NCI-H748 (cell line): Measurements from ENCODE around the gene PROC.

Experiments used
- DNase-seq: peaks from one replicate; lab custom pipeline; 2025; ENCODE audit not compliant: unreplicated experiment; lab: John Stamatoyannopoulos, UW

The PROC gene

DNA sequence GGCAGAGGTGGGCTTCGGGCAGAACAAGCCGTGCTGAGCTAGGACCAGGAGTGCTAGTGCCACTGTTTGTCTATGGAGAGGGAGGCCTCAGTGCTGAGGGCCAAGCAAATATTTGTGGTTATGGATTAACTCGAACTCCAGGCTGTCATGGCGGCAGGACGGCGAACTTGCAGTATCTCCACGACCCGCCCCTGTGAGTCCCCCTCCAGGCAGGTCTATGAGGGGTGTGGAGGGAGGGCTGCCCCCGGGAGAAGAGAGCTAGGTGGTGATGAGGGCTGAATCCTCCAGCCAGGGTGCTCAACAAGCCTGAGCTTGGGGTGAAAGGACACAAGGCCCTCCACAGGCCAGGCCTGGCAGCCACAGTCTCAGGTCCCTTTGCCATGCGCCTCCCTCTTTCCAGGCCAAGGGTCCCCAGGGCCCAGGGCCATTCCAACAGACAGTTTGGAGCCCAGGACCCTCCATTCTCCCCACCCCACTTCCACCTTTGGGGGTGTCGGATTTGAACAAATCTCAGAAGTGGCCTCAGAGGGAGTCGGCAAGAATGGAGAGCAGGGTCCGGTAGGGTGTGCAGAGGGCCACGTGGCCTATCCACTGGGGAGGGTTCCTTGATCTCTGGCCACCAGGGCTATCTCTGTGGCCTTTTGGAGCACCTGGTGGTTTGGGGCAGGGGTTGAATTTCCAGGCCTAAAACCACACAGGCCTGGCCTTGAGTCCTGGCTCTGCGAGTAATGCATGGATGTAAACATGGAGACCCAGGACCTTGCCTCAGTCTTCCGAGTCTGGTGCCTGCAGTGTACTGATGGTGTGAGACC lies at the start of gene PROC:
PROC (plus strand) TSS at position 128 of the 812 bp plus-strand sequence. CDS start 1,516 bp downstream, outside the sequence.
- no peak for DNase-seq

DNA sequence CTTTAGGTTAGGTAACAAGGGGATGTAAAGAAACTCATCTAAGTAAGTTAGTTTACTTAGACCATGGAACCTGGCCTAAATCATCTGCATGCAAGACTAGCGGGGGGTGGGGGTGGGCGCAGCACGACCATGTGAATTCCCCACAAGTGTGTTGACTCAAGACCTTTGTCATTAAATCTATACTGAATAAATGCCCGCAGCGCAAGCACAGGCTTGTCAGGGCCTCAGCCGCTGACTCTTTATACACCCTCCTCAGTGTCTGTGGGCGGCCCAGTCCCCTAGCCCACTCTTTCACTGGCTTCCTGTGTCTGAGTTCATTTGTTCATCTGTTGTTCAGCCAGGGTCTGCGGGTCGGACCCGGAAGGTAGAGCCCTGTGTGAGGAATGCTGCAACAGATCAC lies 48.2 kb upstream of the PROC start:
- DNase-seq: no peak

DNA sequence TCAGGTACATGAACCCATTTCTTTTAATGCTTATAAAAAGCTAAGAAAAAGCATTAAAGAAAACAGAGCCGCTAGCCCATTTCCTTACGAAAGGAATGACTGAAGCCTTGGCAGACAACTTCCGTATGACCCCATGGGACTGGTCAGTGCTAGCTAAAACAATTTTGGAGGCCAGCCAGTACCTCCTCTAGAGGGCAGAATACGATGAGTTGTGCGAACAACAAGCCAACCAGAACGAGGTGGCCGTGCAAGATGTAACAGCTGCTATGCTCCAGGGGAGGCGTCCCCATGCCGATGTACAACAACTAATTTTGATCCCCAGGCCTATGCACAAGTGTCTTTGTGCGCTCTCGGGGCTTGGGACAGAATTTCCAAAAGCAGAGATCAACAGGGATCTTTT lies 47.2 kb upstream of the PROC start:
- DNase-seq: no peak

DNA sequence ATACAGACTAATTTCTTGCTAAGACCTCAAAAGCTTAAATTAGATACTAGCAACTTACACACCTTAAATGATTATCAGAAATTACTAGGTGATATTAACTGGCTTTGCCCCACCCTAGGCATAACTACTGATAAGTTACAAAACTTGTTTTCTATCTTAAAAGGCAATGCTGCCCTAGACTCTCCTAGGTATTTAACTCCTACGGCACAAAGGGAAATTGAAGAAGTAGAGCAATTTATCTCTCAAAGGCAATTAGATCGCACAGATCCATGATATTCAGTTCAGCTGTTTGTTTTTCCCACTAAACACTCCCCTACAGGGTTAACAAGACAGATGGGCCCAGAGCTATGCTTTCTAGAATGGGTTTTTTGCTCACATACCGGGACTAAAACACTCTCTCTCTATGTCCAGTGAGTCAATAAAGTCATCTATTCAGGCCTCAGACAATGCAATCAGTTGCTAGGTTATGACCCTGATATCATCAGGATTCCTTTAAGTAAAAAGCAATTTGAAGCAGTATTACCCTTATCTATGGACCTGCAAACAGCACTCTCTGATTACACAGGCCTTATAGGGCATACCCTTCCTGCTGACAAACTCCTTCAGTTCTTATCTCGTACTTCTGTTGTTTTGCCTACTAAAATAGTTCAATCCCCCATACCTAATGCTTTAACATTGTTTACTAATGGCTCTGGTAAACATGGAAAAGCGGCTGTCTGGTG lies 44.7 kb upstream of the PROC start:
- no peak for DNase-seq

DNA sequence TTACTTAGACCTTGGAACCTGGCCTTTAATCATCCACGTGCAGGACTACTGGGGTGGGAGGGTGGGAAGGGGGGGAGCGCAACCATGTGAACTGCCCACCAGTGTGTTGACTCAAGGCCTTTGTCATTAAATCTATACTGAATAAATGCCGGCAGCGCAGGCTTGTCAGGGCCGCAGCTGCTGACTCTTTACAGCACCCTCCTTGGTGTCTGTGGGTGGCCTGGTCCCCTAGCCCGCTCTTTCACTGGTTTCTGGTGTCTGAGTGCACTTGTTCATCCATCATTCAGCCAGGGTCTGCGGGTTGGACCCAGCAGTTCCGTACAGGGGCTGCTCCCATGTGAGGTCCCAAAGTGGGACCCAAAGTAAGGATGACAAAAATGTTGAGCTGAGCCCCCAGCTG lies 42.0 kb upstream of the PROC start:
- no peak for DNase-seq

DNA sequence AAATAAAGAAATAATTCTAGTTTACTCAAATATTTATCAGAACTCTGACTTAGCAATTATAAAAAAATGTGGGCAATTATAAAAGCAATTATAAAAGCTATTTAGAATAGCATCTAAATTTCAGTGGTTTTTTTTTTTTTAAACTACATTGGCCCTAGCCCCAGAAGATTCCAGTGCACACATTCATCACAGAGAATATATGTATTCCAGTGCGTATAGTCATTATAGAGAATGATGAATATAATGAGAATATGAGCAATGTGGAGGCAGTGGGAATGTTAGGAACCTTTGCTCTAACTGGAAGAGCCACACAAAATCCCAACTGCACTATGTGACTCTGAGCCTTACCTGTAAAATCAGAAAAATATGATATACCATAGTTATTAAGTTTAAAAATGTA lies 41.0 kb upstream of the PROC start:
- no peak for DNase-seq

DNA sequence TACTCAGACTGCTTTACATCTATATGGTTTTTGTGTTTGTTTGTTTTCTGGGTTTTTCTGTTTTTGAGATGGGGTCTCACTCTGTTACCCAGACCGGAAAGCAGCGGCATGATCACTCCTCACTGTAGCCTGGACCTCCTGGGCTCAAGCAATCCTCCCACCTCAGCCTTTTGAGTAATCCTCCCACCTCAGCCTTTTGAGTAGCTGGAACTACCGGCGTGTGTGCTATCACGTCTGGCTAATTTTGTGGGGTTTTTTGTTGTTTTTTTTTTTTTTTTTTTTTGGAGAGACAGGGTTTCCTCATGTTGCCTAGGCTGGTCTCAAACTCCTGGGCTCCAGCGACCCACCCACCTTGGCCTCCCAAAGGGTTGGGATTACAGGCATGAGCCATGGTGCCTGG lies 39.5 kb upstream of the PROC start:
- DNase-seq: no peak

DNA sequence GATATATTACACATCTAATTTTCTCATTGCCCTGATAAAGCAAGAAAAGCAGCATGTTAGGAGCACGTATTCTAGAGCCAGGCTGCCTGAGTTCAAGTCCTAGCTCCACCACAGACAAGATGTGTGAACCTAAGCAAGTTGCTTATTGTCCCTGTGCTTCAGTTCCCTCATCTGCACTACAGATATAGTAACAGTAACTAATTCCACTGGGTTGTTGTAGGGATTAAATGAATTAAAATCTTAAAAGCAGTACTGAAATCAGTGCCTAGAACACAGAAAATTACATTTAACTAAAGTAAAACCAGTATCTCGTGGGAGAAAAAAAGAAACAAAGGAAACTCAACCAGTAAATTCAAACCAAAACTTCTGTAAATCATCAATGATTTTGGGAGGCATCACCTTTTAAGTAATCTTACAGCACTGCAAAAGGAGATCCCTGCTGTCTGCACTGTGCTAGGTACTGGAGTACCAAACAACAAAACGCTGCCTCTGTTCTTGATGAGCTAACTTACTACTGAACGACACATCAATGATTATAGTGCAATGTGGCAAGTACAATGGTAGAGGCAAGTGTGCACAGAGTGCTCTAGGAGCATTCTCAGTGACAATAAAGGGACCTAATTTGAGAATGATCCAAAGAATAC lies 38.4 kb upstream of the PROC start:
- DNase-seq: no peak

DNA sequence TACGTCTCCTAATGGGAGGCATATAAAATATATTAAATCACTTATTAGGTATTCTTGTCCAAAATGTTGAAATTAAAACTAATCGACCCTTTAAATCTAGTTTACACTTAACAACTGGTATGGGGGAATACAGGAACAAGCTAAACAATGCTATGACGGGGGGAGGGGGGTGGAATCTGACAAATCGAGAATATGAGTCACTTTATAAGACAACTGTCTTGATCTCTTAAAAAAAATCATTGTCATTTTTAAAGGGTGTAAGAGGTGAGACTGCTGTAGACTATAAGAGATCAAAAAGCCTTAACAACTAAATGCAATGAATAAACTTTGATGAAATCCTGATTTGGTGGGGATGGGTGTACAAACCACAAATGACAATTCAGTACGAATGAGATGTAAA lies 36.5 kb upstream of the PROC start:
- DNase-seq: no peak

DNA sequence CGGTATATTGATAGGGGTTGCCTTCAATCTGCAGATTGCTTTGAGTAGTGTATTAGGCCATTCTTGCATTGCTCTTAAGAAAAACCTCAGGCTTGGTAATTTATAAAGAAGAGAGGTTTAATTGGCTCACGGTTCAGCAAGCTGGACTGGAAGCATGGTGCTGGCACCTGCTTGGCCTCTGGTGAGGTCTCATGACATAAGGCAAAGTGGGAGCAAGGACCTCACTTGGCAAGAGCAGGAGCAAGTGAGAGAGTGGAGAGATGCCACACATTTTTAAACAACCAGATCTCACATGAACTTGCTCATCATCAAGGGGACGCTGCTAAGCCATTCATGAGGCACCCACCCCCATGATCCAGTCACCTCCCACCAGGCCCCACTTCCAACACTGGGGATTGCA lies 35.4 kb upstream of the PROC start:
- no peak for DNase-seq

DNA sequence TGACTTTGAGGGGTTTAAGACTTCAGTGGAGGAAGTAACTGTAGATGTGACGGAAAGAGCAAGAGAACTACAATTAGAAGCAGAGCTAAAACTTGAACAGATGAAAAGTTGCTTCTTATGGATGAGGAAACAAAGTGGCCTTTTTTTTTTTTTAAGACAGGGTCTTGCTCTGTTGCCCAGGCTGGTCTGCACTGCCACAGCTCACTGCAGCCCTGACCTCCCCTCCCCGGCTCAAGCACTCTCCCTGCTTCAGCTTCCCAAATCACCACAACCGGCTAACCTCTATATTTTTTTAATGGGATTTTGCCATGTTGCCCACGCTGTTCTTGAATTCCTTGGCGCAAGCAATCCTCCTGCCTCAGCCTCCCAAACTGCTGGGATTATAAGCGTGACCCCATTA lies 33.7 kb upstream of the PROC start:
- no peak for DNase-seq

DNA sequence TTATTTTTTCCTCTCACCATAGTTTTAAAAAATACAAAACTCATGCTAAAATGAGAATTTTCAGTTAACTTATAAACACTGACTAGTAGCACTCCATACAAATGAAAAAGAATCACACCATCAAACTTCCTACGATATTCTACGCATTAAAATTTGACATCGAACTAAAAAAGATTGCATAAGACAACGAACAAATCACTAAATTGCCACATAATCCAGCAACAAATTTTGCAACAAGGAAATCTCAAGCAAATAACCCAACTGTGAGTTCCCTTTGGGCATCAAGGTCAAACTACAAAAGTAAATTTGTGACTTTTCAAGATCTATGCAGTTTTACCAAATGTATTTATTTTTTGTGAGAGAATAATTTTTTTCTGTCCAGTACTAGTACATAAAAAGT lies 32.0 kb upstream of the PROC start:
- no peak for DNase-seq

DNA sequence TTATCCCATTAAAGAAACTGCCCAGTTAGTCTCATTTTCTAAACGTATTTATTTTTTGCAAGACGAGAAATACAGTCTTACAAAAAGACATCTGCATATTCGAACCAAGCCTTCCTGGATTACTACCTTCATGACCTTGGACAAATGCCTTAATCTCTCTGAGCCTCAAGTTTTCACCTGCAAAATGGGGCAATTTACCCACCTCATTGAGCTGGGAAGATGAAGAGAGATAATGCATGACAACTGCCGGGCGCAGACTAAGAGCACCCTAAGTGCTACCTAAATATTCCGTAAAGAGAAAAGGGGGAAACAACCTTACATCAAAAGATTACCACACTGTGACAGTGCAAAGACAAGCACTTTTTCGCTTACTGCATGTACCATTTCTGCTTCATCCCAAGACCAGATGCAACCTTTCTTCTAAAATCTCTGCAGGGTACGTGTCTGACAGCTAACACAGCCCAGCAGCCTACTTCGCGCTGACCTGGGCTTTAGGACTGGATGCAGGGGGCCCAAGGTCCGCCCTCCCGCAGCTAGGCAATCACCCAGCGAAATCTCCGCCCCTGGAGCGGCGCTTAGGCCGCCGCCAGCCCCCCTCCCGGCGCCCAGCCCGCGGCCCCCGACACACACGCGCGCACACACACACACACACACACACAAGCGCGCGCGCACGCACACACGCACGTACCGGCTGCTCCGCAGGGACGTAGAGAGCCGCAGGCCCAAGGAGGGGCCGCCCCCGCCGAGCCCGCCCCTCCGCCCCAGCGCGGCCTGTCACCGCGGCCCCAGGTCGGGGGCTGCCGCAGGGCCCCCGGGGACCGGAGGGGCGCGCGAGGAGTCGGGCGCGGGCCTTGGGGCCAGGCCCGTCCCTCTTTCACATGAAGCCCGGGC lies 31.2 kb upstream of the PROC start:
- peak; percentile 89 for DNase-seq

DNA sequence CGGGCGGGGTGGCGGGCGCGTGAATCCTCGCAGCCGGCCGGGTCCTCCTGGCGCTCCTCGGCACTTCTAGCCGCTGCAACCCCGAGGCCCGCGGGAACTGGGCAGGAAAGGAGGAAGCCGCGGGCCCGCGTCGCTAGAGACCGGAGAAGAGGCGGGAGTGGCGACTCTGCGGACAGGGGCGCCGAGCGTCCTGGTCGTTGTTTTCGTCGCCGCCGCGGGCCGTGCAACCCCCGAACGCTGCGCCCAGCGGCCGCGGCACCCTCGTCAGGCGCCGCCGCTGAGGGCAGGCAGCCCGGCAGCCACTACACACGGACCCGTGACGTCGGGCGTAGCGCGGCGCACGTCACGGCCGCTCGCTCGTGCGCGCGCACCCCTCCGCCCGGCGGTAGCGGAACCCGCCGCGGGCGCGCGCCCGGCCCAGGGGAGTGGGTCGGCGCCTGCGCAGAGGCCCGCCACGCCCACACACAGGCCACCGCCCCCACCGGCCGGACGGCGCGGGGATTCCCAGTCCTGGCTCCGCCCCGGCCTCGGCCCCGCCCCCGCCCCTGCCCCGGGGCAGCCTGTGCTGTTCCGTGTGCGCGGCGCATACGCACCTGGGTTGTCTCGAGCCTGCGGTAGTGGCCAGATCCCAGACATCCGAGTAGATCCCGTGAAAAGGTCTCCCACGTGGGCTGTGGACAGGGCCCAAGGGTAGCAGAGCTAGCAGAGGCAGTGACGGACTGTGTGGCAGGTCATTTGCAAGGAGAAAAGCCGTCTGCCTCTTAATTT lies 30.4 kb upstream of the PROC start, which contains the start of gene MAP3K2:
MAP3K2 (minus strand) TSS at position 321 of the 768 bp plus-strand sequence. CDS start 44,846 bp downstream, outside the sequence.
- peak; percentile 89 for DNase-seq

DNA sequence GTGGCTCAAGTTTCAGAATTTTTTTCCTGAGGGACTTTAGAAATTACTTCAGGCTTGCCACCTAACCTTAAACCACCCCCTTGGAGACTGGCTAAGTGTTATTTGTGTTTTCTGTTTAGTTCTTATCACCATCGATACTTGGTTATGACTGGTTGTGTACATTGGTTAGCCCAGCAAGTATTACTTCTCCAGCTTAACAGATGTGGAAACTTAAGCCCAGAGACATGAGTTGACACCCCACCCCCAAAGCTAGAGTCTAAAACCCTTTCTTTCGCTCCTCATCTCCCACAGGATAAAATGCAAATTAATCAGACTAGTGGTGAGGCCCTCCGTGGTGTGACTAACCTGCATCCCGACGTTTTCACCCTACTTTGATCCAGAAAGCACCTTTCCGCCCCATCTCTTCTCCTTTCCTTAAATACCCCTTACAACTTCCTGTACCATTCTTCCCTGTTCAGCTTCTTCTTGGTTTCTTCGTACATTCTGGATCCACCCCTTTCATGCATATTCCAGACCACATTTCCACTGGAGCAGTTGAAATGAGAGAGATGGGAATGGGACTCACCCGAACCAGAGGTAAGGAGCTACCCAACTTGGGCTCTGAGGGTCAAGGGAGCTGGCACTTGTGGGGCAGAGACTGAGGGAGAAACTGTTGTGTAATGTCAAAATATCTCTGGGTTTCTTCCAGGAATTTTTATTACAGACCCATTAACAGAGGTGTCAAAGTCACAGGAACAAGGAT lies 29.6 kb upstream of the PROC start:
- DNase-seq: no peak

DNA sequence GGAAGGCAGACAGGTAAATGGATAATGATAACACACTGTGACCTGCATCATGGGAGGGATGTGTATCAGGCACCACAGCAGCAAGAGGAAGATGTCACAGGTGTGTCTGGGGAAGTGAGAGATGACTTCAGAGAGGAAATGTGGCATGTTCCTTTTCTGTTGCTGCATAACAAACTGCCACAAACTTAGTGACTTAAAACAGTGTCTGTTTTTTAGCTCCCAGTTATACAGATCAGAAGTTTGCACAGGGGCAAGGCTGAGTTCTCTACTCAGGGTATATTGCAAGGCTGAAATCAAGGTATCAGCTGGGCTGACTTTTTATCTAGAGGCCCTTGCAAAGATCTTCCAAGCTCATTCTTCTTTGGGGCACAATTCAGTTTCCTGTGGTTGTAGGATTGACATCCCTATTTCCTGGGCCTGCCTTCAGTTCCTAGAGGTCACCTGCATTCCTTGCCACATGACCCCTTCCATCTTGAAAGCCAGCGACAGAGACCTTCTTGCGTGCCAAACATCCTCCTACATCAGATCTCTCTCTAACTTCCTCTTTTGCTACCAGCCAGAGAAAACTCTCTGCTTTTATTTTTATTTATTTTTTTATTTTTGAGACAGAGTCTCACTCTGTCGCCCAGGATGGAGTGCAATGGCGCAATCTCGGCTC lies 28.3 kb upstream of the PROC start:
- DNase-seq: no peak

DNA sequence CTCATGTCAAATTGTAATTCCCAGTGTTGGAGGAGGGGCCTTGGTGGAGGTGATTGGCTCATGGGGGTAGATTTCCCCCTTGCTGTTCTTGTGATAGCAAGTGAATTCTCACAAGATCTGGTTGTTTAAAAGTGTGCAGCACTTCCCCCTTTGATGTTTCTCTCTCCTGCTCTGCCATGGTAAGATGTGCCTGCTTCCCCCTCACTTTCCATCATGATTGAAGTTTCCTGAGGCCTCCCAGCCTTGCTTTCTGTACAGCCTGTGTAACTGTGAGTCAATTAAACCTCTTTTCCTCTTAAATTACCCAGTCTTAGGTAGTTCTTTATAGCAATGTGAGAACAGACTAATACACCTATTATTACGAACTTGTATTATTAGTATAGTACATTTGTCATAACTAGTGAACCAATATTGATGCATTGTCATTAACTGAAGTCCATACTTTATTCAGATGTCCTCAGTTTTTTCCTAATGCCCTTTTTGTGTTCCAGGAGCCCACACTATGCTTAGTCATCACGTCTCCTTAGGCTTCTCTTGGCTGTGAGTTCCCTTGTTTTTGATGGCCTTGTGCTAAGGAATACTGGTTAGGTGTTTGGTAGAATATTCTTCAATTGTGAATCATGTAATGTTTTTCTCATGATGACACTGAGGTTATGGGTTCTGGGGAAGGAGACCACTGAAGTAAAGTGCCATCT lies 25.9 kb upstream of the PROC start:
- no peak for DNase-seq

DNA sequence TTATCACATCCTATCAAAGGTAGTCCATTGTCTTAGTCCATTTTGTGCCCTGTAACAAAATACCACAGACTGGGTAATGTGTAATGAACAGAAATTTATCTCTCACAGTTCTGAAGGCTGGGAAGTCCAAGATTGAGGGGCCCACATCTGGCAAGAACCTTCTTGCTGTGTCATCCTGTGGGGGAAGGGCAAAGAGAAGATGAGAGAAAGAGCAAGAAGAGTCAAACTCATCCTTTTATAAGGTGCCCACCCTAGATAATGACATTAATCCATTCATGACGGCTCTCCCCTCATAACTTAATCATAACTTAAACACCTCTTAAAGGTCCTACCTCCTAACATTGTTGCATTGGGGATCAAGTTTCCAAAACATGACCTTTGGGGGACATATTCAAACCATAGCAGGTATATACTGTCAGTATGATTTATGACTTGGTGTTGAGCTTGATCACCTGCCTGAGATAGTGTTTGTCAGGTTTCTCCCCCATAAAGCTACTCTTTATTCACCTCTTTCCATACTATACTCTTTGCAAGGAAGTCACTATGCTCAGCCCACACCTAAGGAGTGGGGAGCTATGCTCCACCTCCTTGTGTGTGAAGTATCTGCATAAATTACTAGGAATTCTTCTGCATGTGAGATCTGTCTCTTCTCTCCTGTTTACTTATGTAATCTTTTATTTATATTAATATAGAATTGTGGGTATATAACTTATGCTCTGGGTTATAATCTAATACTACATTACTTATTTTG lies 25.2 kb upstream of the PROC start:
- DNase-seq: no peak
